MM.1S (cell line): ENCODE data around the gene NAIF1.
"Not testable (repeated sequence)": the region's sequence is repeated elsewhere in the genome, so short reads cannot be mapped to it uniquely, and the experiment has no call there.

Source experiments
- EZH2 ChIP-seq: fragments of 300-600 bp; sonication (generic); optimal IDR thresholded peaks from 2 replicates; pipeline ENCODE3; 2017; ENCODE audit warnings: low read depth, mild to moderate bottlenecking, antibody characterized with exemption, low read length, mixed read lengths
- EZH2phosphoT487 ChIP-seq: fragments of 300-600 bp; sonication (generic); IDR thresholded peaks from 2 replicates; pipeline ENCODE4 v1.6.1; 2018; ENCODE audit warnings: antibody characterized with exemption, low read length
- TF ChIP-seq, protein P1 (sequence below): fragments of 300-600 bp; sonication (generic); IDR thresholded peaks from 2 replicates; pipeline ENCODE4 v1.5.1; 2016; ENCODE audit warnings: antibody characterized with exemption, low read length, mixed read lengths

DNA sequence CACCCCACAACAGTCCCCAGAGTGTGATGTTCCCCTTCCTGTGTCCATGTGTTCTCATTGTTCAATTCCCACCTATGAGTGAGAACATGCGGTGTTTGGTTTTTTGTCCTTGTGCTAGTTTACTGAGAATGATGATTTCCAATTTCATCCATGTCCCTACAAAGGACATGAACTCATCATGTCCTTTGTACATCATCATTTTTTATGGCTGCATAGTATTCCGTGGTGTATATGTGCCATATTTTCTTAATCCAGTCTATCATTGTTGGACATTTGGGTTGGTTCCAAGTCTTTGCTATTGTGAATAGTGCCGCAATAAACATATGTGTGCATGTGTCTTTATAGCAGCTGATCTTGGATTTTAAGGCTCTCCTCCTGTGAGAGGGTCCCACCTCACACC lies 26.3 kb downstream of the NAIF1 start:
- TF ChIP-seq, protein P1, sequence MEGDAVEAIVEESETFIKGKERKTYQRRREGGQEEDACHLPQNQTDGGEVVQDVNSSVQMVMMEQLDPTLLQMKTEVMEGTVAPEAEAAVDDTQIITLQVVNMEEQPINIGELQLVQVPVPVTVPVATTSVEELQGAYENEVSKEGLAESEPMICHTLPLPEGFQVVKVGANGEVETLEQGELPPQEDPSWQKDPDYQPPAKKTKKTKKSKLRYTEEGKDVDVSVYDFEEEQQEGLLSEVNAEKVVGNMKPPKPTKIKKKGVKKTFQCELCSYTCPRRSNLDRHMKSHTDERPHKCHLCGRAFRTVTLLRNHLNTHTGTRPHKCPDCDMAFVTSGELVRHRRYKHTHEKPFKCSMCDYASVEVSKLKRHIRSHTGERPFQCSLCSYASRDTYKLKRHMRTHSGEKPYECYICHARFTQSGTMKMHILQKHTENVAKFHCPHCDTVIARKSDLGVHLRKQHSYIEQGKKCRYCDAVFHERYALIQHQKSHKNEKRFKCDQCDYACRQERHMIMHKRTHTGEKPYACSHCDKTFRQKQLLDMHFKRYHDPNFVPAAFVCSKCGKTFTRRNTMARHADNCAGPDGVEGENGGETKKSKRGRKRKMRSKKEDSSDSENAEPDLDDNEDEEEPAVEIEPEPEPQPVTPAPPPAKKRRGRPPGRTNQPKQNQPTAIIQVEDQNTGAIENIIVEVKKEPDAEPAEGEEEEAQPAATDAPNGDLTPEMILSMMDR: not testable (repeated sequence)
- TF ChIP-seq EZH2, EZH2phosphoT487: not testable (repeated sequence)
